ENCODE data around the gene ZMAT5. TPM values are rescaled to one million over a fixed set of nuclear protein-coding genes. Genes with fewer than 3 reads are reported as not detected.

The ZMAT5 gene
- total RNA-seq, 1 experiment from 2014 or later: 13.4 TPM

DNA sequence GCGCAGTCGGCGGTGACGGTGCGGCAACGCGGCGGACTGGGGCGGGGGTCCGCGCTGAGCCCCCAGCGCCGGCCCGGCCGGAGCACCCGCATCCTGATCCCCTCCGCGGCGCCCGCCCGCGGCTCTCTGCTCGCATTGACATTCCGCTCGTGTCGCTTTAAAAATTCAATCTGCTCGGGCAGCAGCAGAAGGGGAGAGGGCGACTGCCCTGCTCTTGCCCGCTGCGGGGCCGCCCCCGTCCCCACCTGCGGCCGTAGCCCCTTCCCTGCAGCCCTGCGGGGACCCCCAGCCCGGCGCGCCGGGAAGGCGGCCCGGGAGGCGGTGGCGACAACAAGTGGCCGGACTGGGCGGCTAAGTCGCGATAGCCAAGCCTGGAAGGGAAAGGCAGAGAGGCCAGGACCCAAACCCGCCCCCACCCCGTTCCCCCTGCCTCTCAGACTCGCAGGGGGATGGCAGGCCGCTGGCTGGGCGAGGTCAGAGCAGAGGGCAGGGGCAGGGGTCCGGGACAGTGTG, 45.9 kb downstream of the ZMAT5 start:
- Mint-ChIP-seq H3K27ac (no peak overlapping the region), H3K9me3 (no peaks in the 10 kb centered on the region), H3K4me3 (no peak overlapping the region; the same call in 1 of the 2 replicates), H3K4me1 (no peaks in the 10 kb centered on the region), H3K27me3 (ENCODE audit: low read depth) (peaks cover 60% of the 10 kb centered on the region), H3K36me3 (no peaks in the 10 kb centered on the region)
- ATAC-seq (no peak), DNase-seq (ENCODE audit: low spot score) (no peak)
- ChIA-PET POLR2A (no interaction called here), CTCF (interaction anchor here (6.7 kb wide), 1 partner anchor 31 kb away, joined by 57 read pairs; no protein-coding TSS in a partner anchor)
- no peak for TF ChIP-seq FOXK1 (CRISPR knock-in tag; IDR thresholded peaks at IDR 0.05)
- TF ChIP-seq ELF4 (CRISPR knock-in tag; IDR thresholded peaks at IDR 0.05; ENCODE audit: low read depth): no peak
- TF ChIP-seq NFYB (CRISPR knock-in tag; conservative IDR thresholded peaks at IDR 0.05; ENCODE audit: low read depth): no peak
- TF ChIP-seq, protein P1, sequence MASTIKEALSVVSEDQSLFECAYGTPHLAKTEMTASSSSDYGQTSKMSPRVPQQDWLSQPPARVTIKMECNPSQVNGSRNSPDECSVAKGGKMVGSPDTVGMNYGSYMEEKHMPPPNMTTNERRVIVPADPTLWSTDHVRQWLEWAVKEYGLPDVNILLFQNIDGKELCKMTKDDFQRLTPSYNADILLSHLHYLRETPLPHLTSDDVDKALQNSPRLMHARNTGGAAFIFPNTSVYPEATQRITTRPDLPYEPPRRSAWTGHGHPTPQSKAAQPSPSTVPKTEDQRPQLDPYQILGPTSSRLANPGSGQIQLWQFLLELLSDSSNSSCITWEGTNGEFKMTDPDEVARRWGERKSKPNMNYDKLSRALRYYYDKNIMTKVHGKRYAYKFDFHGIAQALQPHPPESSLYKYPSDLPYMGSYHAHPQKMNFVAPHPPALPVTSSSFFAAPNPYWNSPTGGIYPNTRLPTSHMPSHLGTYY (CRISPR knock-in tag; IDR thresholded peaks at IDR 0.05): no peak
- TF ChIP-seq ZNF121 (CRISPR knock-in tag; IDR thresholded peaks at IDR 0.05): no peak
- no peak for TF ChIP-seq FOXP1 (CRISPR knock-in tag; IDR thresholded peaks at IDR 0.05; ENCODE audit: borderline replicate concordance)
- TF ChIP-seq, protein P2, sequence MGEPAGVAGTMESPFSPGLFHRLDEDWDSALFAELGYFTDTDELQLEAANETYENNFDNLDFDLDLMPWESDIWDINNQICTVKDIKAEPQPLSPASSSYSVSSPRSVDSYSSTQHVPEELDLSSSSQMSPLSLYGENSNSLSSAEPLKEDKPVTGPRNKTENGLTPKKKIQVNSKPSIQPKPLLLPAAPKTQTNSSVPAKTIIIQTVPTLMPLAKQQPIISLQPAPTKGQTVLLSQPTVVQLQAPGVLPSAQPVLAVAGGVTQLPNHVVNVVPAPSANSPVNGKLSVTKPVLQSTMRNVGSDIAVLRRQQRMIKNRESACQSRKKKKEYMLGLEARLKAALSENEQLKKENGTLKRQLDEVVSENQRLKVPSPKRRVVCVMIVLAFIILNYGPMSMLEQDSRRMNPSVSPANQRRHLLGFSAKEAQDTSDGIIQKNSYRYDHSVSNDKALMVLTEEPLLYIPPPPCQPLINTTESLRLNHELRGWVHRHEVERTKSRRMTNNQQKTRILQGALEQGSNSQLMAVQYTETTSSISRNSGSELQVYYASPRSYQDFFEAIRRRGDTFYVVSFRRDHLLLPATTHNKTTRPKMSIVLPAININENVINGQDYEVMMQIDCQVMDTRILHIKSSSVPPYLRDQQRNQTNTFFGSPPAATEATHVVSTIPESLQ (CRISPR knock-in tag; IDR thresholded peaks at IDR 0.05): no peak
- TF ChIP-seq MXD4 (CRISPR knock-in tag; IDR thresholded peaks at IDR 0.05; ENCODE audit: borderline replicate concordance): no peak
- TF ChIP-seq, protein P3, sequence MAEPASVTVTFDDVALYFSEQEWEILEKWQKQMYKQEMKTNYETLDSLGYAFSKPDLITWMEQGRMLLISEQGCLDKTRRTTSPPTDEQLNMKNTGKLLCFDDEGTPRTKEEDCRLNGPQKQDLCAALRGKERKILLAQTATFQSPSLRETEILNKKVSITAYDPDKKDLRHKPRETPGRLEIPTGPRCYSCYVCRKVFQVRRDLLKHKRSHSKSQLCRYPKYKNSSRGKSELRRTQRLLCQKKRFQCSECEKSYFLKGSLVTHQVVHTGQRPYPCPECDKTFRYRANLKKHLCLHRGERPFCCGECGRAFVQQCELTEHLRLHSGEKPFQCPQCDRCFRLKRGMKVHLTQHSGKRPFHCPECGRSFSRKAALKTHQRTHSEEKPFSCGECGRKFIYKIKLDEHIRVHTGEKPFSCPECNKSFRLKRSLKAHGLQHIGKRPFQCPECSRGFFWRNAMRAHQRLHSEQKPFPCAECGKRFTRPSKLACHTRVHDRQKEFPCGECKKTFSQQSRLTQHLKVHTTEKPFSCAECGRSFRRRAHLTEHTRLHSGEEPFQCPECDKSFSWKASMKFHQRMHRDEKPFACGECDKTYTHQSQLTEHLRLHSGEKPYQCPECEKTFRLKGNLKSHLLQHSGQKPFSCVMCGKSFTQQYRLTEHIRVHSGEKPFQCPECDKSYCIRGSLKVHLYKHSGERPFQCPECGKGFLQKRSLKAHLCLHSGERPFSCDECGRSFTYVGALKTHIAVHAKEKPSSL (CRISPR knock-in tag; conservative IDR thresholded peaks at IDR 0.05): no peak
- no peak for TF ChIP-seq IRF2 (CRISPR knock-in tag; IDR thresholded peaks at IDR 0.05; ENCODE audit: borderline replicate concordance, low read depth)
- no peak for TF ChIP-seq RELA (CRISPR knock-in tag; IDR thresholded peaks at IDR 0.05; ENCODE audit: borderline replicate concordance)
- TF ChIP-seq ZNF219 (CRISPR knock-in tag; IDR thresholded peaks at IDR 0.05; ENCODE audit: borderline replicate concordance): no peak
- TF ChIP-seq NR1H2 (CRISPR knock-in tag; IDR thresholded peaks at IDR 0.05): no peak
- TF ChIP-seq, protein P4, sequence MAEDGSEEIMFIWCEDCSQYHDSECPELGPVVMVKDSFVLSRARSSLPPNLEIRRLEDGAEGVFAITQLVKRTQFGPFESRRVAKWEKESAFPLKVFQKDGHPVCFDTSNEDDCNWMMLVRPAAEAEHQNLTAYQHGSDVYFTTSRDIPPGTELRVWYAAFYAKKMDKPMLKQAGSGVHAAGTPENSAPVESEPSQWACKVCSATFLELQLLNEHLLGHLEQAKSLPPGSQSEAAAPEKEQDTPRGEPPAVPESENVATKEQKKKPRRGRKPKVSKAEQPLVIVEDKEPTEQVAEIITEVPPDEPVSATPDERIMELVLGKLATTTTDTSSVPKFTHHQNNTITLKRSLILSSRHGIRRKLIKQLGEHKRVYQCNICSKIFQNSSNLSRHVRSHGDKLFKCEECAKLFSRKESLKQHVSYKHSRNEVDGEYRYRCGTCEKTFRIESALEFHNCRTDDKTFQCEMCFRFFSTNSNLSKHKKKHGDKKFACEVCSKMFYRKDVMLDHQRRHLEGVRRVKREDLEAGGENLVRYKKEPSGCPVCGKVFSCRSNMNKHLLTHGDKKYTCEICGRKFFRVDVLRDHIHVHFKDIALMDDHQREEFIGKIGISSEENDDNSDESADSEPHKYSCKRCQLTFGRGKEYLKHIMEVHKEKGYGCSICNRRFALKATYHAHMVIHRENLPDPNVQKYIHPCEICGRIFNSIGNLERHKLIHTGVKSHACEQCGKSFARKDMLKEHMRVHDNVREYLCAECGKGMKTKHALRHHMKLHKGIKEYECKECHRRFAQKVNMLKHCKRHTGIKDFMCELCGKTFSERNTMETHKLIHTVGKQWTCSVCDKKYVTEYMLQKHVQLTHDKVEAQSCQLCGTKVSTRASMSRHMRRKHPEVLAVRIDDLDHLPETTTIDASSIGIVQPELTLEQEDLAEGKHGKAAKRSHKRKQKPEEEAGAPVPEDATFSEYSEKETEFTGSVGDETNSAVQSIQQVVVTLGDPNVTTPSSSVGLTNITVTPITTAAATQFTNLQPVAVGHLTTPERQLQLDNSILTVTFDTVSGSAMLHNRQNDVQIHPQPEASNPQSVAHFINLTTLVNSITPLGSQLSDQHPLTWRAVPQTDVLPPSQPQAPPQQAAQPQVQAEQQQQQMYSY (CRISPR knock-in tag; IDR thresholded peaks at IDR 0.05): no peak
- TF ChIP-seq, protein P5, sequence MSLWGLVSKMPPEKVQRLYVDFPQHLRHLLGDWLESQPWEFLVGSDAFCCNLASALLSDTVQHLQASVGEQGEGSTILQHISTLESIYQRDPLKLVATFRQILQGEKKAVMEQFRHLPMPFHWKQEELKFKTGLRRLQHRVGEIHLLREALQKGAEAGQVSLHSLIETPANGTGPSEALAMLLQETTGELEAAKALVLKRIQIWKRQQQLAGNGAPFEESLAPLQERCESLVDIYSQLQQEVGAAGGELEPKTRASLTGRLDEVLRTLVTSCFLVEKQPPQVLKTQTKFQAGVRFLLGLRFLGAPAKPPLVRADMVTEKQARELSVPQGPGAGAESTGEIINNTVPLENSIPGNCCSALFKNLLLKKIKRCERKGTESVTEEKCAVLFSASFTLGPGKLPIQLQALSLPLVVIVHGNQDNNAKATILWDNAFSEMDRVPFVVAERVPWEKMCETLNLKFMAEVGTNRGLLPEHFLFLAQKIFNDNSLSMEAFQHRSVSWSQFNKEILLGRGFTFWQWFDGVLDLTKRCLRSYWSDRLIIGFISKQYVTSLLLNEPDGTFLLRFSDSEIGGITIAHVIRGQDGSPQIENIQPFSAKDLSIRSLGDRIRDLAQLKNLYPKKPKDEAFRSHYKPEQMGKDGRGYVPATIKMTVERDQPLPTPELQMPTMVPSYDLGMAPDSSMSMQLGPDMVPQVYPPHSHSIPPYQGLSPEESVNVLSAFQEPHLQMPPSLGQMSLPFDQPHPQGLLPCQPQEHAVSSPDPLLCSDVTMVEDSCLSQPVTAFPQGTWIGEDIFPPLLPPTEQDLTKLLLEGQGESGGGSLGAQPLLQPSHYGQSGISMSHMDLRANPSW (CRISPR knock-in tag; conservative IDR thresholded peaks at IDR 0.05; ENCODE audit: low read depth): no peak
- TF ChIP-seq, protein P6, sequence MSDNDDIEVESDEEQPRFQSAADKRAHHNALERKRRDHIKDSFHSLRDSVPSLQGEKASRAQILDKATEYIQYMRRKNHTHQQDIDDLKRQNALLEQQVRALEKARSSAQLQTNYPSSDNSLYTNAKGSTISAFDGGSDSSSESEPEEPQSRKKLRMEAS (CRISPR knock-in tag; IDR thresholded peaks at IDR 0.05): no peak
- TF ChIP-seq, protein P7, sequence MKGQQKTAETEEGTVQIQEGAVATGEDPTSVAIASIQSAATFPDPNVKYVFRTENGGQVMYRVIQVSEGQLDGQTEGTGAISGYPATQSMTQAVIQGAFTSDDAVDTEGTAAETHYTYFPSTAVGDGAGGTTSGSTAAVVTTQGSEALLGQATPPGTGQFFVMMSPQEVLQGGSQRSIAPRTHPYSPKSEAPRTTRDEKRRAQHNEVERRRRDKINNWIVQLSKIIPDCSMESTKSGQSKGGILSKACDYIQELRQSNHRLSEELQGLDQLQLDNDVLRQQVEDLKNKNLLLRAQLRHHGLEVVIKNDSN (CRISPR knock-in tag; IDR thresholded peaks at IDR 0.05): no peak
- no peak for TF ChIP-seq ESRRA (CRISPR knock-in tag; IDR thresholded peaks at IDR 0.05; ENCODE audit: borderline replicate concordance)

Data from WTC11 (cell line).